SK-N-SH (cell line): Measurements from ENCODE around the gene RNF130. TPM values are rescaled to one million over a fixed set of nuclear protein-coding genes. Genes with fewer than 3 reads are reported as not detected.

Source experiments
- CTCF ChIA-PET: fragments of 300-600, 350-600 bp; formaldehyde crosslinking; extraction: SDS; loops from one replicate; lab custom pipeline; 2021; lab: Yijun Ruan, JAX
- POLR2A ChIA-PET: fragments of 350-600 bp; sonication (Branson Sonifier 250); formaldehyde crosslinking; extraction: SDS; loops from one replicate; lab custom pipeline; 2020; ENCODE audit warnings: antibody characterized with exemption, inconsistent platforms; lab: Yijun Ruan, JAX
- DNase-seq: peaks from one replicate; pipeline ENCODE4 v3.0.0; 2012
- H2AFZ ChIP-seq: fragments of 200-600 bp; sonication (generic); 2 replicates; pipeline ENCODE4 v1.8.1; 2016; ENCODE audit warnings: antibody characterized with exemption, mild to moderate bottlenecking, low read depth
- H3F3A ChIP-seq: fragments of 200-600 bp; sonication (generic); replicated peaks from 2 replicates; pipeline ENCODE3; 2016; ENCODE audit warnings: antibody characterized with exemption, mild to moderate bottlenecking; ENCODE audit not compliant: insufficient read depth
- H3K27ac ChIP-seq, 2 experiments: fragments of 200-500 bp in 1 of 2; fragments of 200-600 bp in 1 of 2; sonication (Bioruptor generic) in 1 of 2; sonication (generic), shearing (Covaris generic) in 1 of 2; 2 replicates each; pipeline versions ENCODE4 v1.5.1 to v1.6.1; 2014 to 2016; ENCODE audit warnings: low read depth in 2 of 2, inconsistent platforms in 1 of 2, low read length in 1 of 2, mild to moderate bottlenecking in 1 of 2, mixed read lengths in 1 of 2
- H3K27me3 ChIP-seq: fragments of 200-600 bp; sonication (generic), shearing (Covaris generic); 2 replicates; pipeline ENCODE4 v1.6.1; 2016; ENCODE audit warnings: mixed run types; ENCODE audit not compliant: insufficient read depth
- H3K36me3 ChIP-seq, 2 experiments: fragments of 200-500 bp in 1 of 2; fragments of 200-600 bp in 1 of 2; sonication (Bioruptor generic) in 1 of 2; sonication (generic) in 1 of 2; replicated peaks in 1 of 2; 2 replicates each; pipeline versions ENCODE3 to v1.5.1; 2014 to 2016; ENCODE audit warnings: low read length in 1 of 2, mild to moderate bottlenecking in 1 of 2; ENCODE audit not compliant: insufficient read depth in 2 of 2, control insufficient read depth in 1 of 2
- H3K4me1 ChIP-seq, 2 experiments: fragments of 200-500 bp in 1 of 2; fragments of 200-600 bp in 1 of 2; sonication (Bioruptor generic) in 1 of 2; sonication (generic), shearing (Covaris generic) in 1 of 2; 2 replicates each; pipeline versions ENCODE4 v1.5.1 to v1.6.1; 2014 to 2016; ENCODE audit warnings: low read depth in 1 of 2, low read length in 1 of 2, mixed run types in 1 of 2; ENCODE audit not compliant: insufficient read depth in 2 of 2, control insufficient read depth in 1 of 2
- H3K4me2 ChIP-seq: fragments of 200-600 bp; sonication (generic), shearing (Covaris generic); 2 replicates; pipeline ENCODE4 v1.6.1; 2017; ENCODE audit warnings: mixed run types
- H3K4me3 ChIP-seq, 2 experiments: fragments of 200-500 bp in 1 of 2; fragments of 200-600 bp in 1 of 2; sonication (Bioruptor generic) in 1 of 2; sonication (generic), shearing (Covaris generic) in 1 of 2; 2 replicates each; pipeline versions ENCODE4 v1.5.1 to v1.8.1; 2014 to 2016; ENCODE audit warnings: low read depth in 2 of 2, inconsistent platforms in 1 of 2, low read length in 1 of 2, mild to moderate bottlenecking in 1 of 2, mixed read lengths in 1 of 2, moderate library complexity in 1 of 2
- H3K79me2 ChIP-seq: fragments of 200-600 bp; sonication (generic); 2 replicates; pipeline ENCODE4 v1.8.1; 2017; ENCODE audit warnings: mild to moderate bottlenecking; ENCODE audit not compliant: insufficient read depth
- H3K9ac ChIP-seq: fragments of 200-600 bp; sonication (generic); 2 replicates; pipeline ENCODE4 v1.6.1; 2017; ENCODE audit warnings: mixed run types
- H3K9me2 ChIP-seq: fragments of 200-600 bp; sonication (generic); 2 replicates; pipeline ENCODE4 v1.6.1; 2017; ENCODE audit warnings: mixed run types
- H3K9me3 ChIP-seq: fragments of 200-600 bp; sonication (generic); 2 replicates; pipeline ENCODE4 v1.6.1; 2017; ENCODE audit warnings: mixed run types, mild to moderate bottlenecking, moderate library complexity
- H4K20me1 ChIP-seq: fragments of 200-600 bp; sonication (generic); 2 replicates; pipeline ENCODE4 v1.6.1; 2017; ENCODE audit warnings: mild to moderate bottlenecking, mixed run types; ENCODE audit not compliant: insufficient read depth
- EZH2phosphoT487 ChIP-seq: fragments of 200-600 bp; sonication (generic); IDR thresholded peaks from 2 replicates; pipeline ENCODE4 v1.6.1; 2017; ENCODE audit warnings: low read depth, mixed run types, mild to moderate bottlenecking, antibody characterized with exemption, moderate library complexity, borderline replicate concordance
- FOSL2 ChIP-seq: IDR thresholded peaks from 2 replicates; pipeline ENCODE4 v1.4.0; 2012; ENCODE audit warnings: low read depth, mild to moderate bottlenecking, moderate library complexity, borderline replicate concordance
- FOXJ3 ChIP-seq: sonication (generic); formaldehyde crosslinking; IDR thresholded peaks from 2 replicates; pipeline ENCODE4 v1.5.1; 2020; ENCODE audit warnings: mild to moderate bottlenecking, missing genetic modification reagents
- JUND ChIP-seq: IDR thresholded peaks from 2 replicates; pipeline ENCODE4 v1.4.0; 2012
- MEF2A ChIP-seq: IDR thresholded peaks from 2 replicates; pipeline ENCODE4 v1.4.0; 2012; ENCODE audit warnings: low read depth, borderline replicate concordance
- MXI1 ChIP-seq: IDR thresholded peaks from 2 replicates; pipeline ENCODE4 v1.6.1; 2012; ENCODE audit warnings: mild to moderate bottlenecking, low read depth, low read length, improper control_type of control experiment
- NFIC ChIP-seq: IDR thresholded peaks from 2 replicates; pipeline ENCODE4 v1.4.0; 2012; ENCODE audit warnings: borderline replicate concordance
- NRF1 ChIP-seq: IDR thresholded peaks from 2 replicates; pipeline ENCODE4 v1.6.1; 2012; ENCODE audit warnings: low read depth, mild to moderate bottlenecking, low read length
- SIN3A ChIP-seq: IDR thresholded peaks from 2 replicates; pipeline ENCODE4 v1.6.1; 2012; ENCODE audit warnings: low read depth, mild to moderate bottlenecking, low read length, moderate library complexity, borderline replicate concordance
- TAF1 ChIP-seq: IDR thresholded peaks from 2 replicates; pipeline ENCODE4 v1.6.1; 2012; ENCODE audit warnings: low read depth, mild to moderate bottlenecking, low read length, moderate library complexity, borderline replicate concordance
- TCF12 ChIP-seq: IDR thresholded peaks from 2 replicates; pipeline ENCODE4 v1.4.0; 2012
- USF1 ChIP-seq: IDR thresholded peaks from 2 replicates; pipeline ENCODE4 v1.4.0; 2012; ENCODE audit warnings: low read depth, borderline replicate concordance
- WGBS: methylation state at CpG from one replicate; pipeline ENCODE4 v1.1.6; 2017; ENCODE audit warnings: low lambda C conversion rate; 5-methylcytosine and 5-hydroxymethylcytosine counted together
- polyA plus RNA-seq, 3 experiments: library from polyadenylated mRNA; depleted of rRNA; stranded (reverse); fragments of >200 nt; gene quantifications; 2 replicates each; pipeline ENCODE4 v1.2.3, GENCODE V29; 2012
- TF ChIP-seq, protein P1 (sequence below): IDR thresholded peaks from 2 replicates; pipeline ENCODE4 v1.6.1; 2012; ENCODE audit warnings: mild to moderate bottlenecking, low read depth, low read length, moderate library complexity
- TF ChIP-seq, protein P2 (sequence below): fragments of 150-350 bp; IDR thresholded peaks from 2 replicates; pipeline ENCODE4 v1.6.1; 2017; ENCODE audit warnings: antibody characterized with exemption, low read length, low read depth, borderline replicate concordance
- TF ChIP-seq, protein P3 (sequence below): IDR thresholded peaks from 2 replicates; pipeline ENCODE4 v1.4.0; 2012; ENCODE audit warnings: low read depth

The RNF130 gene
- polyA plus RNA-seq, 1 of the 3 experiments (the other 2 are of a cell fraction), result 41.4 TPM

DNA sequence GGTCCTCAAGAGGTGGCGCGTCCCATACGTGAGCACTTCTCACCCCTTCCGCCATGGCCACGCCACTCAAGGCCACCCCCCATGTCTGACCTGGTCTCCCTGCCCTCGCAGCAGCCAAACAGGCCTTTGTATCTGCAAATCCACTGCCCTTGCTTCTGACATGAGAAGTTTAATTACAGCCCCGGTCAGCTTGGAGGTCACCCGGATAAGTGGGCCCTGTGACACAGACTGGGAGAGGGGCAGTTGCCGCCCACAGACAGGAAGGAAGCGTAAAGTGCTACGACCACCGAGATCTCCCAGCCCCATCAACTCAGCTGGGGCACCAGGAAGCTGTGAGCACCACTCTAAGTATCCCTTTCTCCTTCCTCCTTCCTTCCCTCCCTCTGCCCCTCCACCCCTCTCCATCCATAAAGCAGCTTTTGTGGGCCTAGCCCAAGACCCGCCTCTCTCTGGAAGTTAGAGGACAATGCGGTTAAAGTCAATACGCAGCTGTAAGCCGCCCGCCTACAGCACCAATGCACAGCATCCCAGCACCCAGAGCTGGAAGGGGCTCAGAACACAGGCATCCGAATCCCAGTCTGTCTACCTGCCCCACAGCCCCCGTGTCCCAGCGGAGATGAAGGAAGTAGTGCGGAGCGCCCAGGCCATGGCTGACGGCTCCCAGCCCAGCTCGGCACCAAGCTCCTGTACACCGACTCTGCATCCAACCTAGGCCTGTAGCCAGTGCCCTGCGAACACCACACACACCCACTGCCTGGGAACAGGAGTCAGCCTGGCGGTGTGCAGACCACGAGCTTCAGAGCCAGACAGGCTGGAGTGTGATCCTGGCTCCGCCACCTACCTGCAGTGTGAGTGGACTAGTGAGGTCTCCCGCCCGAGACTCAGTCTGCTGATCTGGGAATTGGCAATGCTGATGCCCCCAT is 44.8 kb upstream of the RNF130 start (continued):
- TF ChIP-seq, protein P1, sequence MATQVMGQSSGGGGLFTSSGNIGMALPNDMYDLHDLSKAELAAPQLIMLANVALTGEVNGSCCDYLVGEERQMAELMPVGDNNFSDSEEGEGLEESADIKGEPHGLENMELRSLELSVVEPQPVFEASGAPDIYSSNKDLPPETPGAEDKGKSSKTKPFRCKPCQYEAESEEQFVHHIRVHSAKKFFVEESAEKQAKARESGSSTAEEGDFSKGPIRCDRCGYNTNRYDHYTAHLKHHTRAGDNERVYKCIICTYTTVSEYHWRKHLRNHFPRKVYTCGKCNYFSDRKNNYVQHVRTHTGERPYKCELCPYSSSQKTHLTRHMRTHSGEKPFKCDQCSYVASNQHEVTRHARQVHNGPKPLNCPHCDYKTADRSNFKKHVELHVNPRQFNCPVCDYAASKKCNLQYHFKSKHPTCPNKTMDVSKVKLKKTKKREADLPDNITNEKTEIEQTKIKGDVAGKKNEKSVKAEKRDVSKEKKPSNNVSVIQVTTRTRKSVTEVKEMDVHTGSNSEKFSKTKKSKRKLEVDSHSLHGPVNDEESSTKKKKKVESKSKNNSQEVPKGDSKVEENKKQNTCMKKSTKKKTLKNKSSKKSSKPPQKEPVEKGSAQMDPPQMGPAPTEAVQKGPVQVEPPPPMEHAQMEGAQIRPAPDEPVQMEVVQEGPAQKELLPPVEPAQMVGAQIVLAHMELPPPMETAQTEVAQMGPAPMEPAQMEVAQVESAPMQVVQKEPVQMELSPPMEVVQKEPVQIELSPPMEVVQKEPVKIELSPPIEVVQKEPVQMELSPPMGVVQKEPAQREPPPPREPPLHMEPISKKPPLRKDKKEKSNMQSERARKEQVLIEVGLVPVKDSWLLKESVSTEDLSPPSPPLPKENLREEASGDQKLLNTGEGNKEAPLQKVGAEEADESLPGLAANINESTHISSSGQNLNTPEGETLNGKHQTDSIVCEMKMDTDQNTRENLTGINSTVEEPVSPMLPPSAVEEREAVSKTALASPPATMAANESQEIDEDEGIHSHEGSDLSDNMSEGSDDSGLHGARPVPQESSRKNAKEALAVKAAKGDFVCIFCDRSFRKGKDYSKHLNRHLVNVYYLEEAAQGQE, result no peak

GRCh38 chr5:180115326-180116076 is 43.9 kb upstream of the RNF130 start:
- H3F3A ChIP-seq, result no peaks in the 10 kb centered on the region
- no peaks in the 10 kb centered on the region for H3K4me1 ChIP-seq
- no peaks in the 10 kb centered on the region for H3K9me3 ChIP-seq
- H3K4me2 ChIP-seq, result no peak overlapping the region
- H3K4me3 ChIP-seq, result no peak overlapping the region
- POLR2A ChIA-PET, result no interaction called here
- no peaks in the 10 kb centered on the region for H4K20me1 ChIP-seq
- no peaks in the 10 kb centered on the region for H3K79me2 ChIP-seq
- no peaks in the 10 kb centered on the region for H3K27me3 ChIP-seq
- CTCF ChIA-PET, result interaction anchor here (0.9 to 1.4 kb wide), 3 partner anchors 16 to 178 kb away, joined by 3 to 5 read pairs (median 3); no protein-coding TSS in a partner anchor
- H3K36me3 ChIP-seq, result no peaks in the 10 kb centered on the region
- TF ChIP-seq SIN3A, result no peak
- TF ChIP-seq FOXJ3 (CRISPR knock-in tag), result no peak
- TF ChIP-seq USF1, result no peak
- TF ChIP-seq, protein P2, sequence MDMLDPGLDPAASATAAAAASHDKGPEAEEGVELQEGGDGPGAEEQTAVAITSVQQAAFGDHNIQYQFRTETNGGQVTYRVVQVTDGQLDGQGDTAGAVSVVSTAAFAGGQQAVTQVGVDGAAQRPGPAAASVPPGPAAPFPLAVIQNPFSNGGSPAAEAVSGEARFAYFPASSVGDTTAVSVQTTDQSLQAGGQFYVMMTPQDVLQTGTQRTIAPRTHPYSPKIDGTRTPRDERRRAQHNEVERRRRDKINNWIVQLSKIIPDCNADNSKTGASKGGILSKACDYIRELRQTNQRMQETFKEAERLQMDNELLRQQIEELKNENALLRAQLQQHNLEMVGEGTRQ, result no peak
- no peak for TF ChIP-seq FOSL2
- no peak for TF ChIP-seq MEF2A
- TF ChIP-seq EZH2phosphoT487, result no peak
- no peak for TF ChIP-seq NRF1
- TF ChIP-seq TAF1, result no peak
- TF ChIP-seq TCF12, result no peak
- TF ChIP-seq MXI1, result no peak
- TF ChIP-seq, protein P3, sequence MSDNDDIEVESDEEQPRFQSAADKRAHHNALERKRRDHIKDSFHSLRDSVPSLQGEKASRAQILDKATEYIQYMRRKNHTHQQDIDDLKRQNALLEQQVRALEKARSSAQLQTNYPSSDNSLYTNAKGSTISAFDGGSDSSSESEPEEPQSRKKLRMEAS, result no peak
- no peak for TF ChIP-seq NFIC
- no peak for TF ChIP-seq JUND
- WGBS, result 72% methylated on average over 10 of the region's 14 CpGs
- no peak overlapping the region for H3K27ac ChIP-seq
- no peak overlapping the region for H2AFZ ChIP-seq
- H3K9ac ChIP-seq, result no peak overlapping the region
- DNase-seq, result peak; percentile 15
- no peaks in the 10 kb centered on the region for H3K9me2 ChIP-seq
